Ishikawa (cell line): ENCODE measurements around the gene GPR161.

Experiments used
- CEBPB ChIP-seq: IDR thresholded peaks from 2 replicates; pipeline ENCODE4 v1.6.1; 2012
- FOXM1 ChIP-seq: IDR thresholded peaks from 2 replicates; pipeline ENCODE4 v1.6.1; 2012; ENCODE audit warnings: low read depth, borderline replicate concordance
- YY1 ChIP-seq: IDR thresholded peaks from 2 replicates; pipeline ENCODE4 v1.6.1; 2012; ENCODE audit warnings: low read depth

DNA sequence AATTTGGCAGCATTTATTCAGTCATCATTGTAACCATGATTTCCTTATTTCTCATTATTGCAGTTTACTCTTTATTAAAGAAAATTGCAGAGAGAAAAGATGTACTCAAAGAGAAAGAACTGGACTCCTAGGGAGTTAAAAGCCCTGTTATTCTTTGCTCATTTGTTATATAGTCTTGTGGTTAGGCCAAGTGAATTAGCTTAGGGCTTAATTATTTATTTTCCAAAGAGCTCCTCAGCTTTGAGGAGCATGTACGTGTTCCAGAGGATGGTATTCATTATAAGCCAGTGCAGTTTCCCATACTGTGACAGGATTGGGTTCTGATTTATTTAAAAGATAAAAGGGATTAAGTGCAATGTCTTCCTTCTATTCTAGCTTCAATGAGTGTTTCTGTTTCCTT lies 86.4 kb downstream of the GPR161 start:
- no peak for TF ChIP-seq CEBPB
- TF ChIP-seq FOXM1 = no peak
- no peak for TF ChIP-seq YY1
